Stimulated activated naive CD4-positive, alpha-beta T cell treated with Interleukin-2 at 50 U/mL for 16 hours (primary cell): ENCODE measurements around the gene CES5A.
"Not testable (repeated sequence)": the region's sequence is repeated elsewhere in the genome, so short reads cannot be mapped to it uniquely, and the experiment has no call there.

Experiments
- DNase-seq: peaks from one replicate; lab custom pipeline; 2025; lab: John Stamatoyannopoulos, UW

Gene CES5A, protein sequence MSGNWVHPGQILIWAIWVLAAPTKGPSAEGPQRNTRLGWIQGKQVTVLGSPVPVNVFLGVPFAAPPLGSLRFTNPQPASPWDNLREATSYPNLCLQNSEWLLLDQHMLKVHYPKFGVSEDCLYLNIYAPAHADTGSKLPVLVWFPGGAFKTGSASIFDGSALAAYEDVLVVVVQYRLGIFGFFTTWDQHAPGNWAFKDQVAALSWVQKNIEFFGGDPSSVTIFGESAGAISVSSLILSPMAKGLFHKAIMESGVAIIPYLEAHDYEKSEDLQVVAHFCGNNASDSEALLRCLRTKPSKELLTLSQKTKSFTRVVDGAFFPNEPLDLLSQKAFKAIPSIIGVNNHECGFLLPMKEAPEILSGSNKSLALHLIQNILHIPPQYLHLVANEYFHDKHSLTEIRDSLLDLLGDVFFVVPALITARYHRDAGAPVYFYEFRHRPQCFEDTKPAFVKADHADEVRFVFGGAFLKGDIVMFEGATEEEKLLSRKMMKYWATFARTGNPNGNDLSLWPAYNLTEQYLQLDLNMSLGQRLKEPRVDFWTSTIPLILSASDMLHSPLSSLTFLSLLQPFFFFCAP

DNA sequence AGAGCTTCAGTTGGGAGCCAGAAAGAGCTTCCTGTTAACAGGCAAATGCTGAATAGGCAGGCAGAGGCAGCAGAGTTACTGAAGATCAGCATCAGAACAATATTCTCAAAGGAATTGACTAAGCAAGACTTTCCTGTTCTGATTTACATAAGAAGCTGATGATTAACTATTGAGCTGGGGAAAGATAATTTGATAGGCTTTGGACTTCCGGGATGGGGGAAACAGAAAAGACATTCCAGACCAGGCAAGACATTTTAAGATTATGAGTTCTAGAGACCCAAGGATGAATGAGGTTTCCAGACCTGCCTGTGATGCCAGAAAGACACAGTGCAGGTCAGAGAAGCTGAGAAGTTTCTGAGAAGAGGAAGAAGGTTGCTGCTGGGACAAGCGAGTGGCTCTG, at the start of gene CES5A:
TSS of gene CES5A (minus strand) at position 101 of the 400 bp plus-strand sequence. CDS start 152 bp downstream, outside the sequence.
- DNase-seq = no peak

DNA sequence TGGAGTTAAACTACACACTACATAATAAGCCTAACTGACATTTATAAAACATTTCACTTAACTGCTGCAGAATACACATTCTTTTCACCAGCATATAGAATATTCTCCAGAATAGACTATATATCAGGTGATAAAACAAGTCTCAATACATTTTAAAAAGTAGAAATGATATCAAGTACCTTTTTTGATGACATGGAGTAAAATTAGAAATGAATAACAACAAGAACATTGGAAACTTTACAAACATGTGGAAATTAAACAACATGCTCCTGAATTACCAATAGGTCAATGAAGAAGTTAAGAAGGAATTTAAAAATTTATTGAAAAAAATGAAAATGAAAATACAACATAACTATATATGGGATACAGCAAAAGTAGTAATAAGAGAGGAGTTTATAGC, 47.5 kb upstream of the CES5A start:
- DNase-seq = no peak

DNA sequence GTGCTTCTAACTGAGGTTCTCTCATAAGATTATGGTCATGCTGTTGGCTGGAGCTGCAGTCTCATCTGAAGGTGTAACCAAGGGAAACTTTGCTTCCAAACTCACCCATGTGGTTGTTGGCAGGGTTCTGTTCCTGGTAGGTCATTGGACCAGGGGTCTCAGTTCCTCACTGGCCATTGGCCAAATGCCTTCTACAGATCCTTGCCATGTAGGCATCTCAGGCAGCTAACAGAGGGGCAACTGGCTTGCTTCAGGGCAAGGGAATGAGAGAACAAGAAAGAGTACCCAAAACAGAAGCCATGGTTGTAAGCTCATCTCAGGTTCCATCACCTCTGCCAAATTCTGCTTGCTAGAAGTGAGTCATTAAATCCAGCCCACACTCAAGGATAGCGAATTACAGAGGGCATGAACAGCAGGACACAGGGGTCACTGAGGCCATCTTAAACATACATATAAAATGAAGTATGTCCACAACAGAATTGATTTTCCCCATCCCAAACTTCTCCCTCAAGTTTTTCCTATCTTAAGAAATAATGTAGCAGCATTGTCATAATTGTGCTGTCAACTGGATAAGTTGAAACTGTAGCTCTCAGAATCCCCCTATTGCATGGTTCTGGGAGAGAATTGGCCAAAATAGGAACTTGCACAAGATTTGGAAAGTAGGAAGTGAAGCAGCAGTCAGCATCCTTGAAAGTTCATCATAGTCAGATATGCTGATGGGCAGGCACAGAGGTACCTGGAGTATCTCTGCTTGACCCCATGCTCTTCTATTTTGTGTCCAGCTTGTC, 42.4 kb upstream of the CES5A start:
- DNase-seq = no peak

DNA sequence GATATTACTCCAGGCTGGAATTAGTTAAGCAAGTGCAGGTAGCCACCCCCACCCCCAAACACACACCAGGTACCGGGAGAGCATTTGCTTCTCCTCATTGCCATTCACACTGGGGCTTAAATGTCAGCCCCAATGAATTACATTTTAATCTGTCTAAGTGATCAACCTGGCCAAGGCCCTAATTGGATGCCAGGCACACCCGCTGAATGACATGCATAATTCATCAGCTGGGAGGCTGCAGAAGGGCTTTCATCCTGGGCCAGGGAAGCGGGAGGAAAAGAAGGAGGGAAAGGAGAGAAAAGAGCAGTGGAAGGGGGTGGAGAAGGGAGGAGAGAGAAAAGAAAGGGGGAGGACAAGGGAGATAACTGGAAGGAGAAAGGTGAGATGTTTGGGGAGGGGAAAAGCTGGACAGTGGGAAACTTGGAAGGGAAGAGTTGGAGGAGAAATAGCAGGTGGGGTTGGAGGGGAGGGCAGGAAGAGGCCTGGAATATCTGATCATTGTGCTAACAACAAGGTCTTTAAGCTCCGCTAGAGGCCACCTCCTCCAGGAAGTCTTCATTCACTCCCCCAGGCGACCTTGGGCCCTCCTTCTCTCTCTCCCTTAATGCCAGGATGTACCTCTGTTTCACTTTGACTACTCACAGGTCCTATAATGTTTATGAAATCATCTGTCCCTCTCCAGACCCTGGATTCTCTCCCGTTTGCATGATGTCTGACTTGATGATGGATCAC, 40.1 kb upstream of the CES5A start:
- no peak for DNase-seq

DNA sequence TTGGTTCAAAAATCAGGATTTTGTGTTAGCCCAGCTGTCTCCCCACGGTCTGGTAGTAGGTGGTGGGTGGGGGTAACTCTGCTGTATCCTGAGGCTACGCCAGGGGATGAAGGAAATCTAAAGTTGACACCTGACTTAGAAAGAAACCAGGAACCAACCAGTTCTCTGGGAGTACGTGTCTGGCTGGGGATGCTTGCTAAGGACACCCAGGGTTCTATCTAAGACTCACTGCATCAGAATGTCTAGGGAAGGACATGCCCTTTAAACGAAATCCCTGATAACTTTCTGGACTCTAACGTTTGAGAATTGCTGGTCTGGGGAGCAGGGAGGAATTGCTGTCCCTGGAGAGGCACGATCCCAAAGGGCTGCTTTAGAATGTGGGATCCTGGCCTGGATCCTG, 39.2 kb upstream of the CES5A start:
- no peak for DNase-seq

GRCh38 chr16:55913716-55914115, 38.5 kb upstream of the CES5A start:
- no peak for DNase-seq

DNA sequence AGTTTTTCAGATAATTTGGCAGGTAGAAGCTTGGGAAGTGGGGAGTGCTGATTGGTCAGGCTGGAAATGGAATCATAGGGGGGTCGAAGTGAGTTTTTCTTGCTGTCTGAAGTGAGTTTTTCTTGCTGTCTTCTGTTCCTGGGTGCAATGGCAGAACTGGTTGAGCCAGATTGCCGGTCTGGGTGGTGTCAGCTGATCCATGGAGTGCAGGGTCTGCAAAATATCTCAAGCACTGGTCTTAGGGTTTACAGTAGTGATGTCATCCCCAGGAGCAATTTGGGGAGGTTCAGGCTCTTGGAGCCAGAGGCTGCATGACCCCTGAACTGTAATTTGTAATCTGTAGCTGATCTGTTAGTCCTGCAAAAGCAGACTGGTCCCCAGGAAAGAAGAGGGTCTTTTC, 37.9 kb upstream of the CES5A start:
- not testable (repeated sequence) for DNase-seq

DNA sequence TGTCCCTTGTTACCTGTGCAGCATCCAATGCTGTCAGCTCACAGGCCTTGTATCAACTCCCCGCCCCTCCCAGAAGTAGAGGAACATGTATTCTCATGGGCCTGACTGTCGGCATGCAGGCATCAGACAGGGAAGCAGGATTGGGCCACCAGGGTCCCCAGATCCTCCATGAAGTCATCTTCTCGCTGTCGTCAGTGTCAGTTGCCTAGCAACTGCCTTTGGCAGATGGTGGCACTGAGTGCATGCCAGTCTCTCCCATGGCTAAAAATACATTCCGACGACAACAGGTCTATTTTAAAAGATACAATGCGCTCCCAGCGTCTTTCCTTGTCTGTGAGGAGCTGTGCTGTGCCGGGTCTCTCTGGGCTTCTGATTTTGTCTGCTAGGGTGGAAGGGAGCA, 36.8 kb upstream of the CES5A start:
- DNase-seq = no peak

DNA sequence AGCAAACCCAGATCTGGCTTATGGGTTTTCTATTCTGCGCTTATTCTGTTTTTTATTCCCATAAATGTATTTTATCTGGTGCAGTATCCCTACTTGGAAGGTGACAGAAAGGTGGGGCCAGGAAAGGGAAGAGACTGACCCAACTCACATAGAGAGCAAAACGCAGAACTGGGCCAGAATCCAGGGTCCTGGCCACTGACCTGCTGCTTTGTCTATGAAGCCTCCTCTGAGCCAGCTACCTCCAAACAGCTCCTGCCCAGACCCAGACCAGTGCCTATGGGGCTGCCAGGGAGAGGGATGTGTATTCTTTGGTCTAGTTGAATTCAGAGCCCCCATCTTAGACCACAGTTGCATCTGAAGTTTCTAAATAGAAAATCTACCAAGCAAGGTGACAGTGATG, 36.4 kb upstream of the CES5A start:
- DNase-seq = no peak

DNA sequence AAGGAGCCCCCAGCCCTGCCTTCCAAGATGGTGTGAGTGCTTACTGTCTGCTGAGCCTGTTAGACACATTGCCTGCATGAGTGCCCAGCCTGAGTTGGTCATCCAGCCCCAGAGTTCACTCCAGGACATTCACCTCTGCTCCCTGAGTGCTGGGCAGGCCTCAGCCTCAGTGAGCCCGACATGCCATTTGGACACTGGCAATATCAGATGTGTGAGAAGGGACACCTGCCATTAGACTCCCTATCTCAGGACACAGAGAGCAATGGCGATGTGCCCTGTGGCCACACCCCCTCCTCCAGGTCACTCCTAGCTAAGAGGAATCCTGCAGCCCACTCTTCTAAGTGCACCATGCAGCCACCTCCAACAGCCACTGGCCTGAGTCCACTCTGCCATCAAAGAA, 34.7 kb upstream of the CES5A start:
- DNase-seq = no peak

DNA sequence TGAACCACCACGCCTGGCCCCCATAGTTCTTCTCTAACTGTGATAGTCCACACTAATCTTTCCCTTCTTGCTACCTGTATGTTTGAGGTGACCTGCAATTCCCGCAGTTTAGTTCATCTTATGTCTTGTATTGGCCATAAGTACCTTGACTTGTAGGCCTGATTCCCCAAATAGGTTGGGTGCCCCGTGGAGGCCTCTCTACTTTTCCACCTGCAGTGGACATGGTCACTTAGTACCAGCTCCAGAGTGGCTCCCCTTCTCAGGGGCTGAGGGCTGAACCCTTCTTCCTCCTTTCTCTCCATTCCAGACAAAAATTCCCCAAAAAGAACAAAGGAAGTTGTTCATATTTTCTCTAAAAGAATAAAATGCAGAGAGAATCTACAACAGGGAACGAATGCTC, 33.5 kb upstream of the CES5A start:
- DNase-seq = no peak

- DNase-seq = no peak
These were observed 32.5 kb upstream of the CES5A start for GRCh38 chr16:55907661-55908060.

DNA sequence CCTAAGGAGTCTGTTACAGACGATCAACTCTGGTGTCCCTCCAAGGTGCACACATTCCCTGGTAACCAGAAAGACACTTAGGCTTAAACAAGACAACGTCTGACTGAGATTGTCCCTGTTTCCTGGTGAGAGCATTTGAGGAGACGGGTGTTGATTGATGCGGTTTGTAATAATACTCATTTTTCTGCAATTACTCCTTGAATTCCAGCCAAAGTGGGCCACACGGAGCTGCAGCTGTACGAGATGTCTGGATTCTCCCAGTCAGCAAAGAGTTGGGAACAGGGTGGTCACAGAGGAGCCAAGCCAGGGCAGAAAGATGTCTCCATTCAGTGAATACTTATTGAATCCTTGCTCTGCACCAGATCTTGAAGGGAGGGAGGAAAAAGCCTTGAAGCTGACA, 30.9 kb upstream of the CES5A start:
- DNase-seq = no peak

DNA sequence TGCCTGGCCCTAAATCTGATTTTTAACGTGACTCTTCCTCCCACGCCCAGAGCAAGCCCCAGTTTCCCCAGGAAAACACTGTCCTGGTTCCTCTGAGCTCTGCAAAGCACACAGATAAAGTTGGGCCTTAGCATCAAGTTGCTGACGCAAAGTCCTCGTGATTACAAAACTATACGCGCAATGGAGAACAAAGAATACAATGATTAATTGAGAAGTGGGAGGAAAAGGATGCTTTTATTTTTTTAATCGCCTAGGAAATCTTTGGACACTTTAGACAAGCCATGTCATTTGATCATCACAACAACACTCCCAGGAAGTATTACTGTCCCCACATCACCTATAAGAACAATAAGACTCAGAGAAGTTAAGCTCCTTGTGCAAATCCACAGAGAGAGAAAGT, 30.5 kb upstream of the CES5A start:
- no peak for DNase-seq

DNA sequence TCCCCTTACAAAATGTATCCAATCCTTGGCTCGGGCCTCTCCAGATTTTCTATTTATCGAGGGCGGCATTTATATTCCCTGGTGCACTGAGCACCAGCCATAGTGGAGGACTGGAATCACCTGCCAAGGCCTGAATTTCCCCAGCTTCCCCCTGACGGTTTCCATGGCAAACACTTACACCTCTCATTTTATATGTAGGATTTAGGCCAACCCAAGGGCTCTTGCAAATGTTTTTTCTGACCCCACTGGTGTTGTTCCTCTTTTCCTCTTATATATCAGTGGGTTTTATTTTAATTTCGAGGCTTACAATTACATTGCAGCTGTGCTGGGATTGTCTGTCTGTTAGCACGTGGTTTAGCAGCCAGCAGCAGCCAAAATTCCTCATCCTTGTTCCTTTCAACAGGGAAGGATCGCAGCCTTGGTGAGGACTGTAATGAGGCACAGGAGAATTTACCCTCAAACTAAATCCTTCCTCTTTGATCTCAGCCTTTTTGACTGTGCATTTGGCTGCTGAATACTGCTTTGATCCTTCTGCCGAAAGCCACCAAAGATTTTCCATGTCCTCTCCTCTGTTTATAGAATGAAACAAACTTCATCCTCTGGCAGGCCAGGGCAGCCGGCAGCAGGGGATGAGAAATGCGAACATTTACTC, 26.5 kb upstream of the CES5A start:
- DNase-seq = no peak

GRCh38 chr16:55900616-55901393, 25.6 kb upstream of the CES5A start:
- no peak for DNase-seq

GRCh38 chr16:55899857-55900256, 24.7 kb upstream of the CES5A start:
- no peak for DNase-seq

DNA sequence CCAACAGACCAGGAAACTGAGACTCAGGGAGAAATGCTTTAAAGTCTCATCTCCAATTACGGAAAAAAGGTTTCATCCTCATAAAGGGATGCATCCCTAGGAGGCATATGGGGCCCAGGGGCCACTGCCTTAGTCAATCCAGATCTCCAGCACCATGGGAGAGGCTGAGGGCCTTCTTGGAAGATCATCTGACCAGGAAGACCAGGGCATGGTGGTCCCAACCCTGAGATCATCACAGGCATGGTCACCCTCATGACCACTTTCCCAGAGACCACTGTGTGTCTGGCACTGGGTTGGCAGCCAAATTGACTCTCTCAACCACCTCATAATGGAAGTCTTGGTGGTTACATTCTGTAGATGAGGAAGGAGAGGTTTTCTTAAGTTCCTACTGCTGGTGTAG, 23.4 kb upstream of the CES5A start:
- no peak for DNase-seq

DNA sequence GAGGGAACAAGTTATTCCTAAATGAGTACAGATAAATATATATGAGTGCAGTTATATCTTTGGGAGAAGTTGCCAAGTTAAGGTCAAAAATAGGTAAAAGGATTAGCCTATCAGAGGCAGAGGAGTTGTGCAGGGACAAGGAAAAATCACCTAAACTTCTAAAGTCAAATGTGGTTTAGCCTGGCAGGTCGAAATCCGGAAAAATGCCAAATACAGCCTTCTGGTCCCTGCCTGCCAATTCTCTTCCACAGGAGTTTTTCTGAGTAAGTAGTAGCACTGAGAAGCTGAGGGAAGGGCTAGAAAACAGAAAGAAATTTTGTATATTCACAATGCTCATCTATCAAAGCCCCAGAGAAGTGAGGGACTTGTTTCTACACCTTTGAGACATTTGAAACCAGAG, 17.6 kb upstream of the CES5A start:
- no peak for DNase-seq

DNA sequence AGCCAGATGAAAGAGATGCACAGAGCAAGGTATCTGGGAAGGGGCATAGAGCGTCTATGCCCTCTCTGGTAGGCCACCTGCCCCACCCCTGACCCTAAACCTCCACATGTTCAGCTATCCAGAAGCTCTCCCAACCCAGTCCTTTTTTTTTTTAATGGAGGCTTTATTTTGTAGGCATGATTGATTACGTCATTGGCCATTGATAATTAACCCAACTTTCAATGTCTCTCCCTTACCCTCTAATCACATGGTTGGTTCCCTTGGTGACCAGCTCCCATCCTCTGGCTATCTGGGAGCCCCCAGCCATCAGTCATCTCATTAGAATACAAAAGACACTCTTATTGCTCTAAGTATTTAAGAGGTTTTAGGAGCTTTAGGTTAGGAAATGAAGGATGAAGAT, 14.3 kb upstream of the CES5A start:
- DNase-seq = no peak

DNA sequence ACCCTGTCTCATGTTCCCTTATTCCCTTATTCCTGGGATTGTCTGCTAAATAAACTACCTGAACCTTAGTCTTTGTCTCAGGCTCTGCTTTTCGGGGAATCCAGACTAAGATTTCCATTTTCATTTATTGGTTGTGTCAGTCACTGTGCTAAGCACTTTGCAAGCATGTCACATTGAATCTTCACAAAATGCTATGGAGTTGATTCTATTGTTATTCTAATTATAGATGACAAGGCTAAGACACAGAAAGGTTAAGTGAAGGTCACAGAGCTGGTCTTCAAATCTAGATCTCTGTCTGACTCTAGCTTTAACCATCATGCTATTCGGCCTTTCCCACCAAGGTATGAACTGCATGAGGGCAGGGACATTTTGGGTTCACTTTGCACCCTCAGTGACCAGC, 13.4 kb upstream of the CES5A start:
- no peak for DNase-seq
